Left ventricle myocardium superior (tissue), 1 donor: ENCODE results near the gene GAREM1. TPM values are rescaled to one million over a fixed set of nuclear protein-coding genes. Genes with fewer than 3 reads are reported as not detected.

Source experiments
- ATAC-seq: fragments of 200-7000 bp; cut with Tn5 transposase; one replicate; pipeline ENCODE4 v1.9.1; 2020; ENCODE audit warnings: mild to moderate bottlenecking, moderate library complexity
- DNase-seq: peaks from one replicate; pipeline ENCODE4 v3.0.0-alpha.2; 2020
- intact Hi-C: fragments of 100-400 bp; cut with micrococcal nuclease; formaldehyde crosslinking; loops from one replicate; pipeline ENCODE4 v1.11.0; 2022
- total RNA-seq: library from RNA; stranded (reverse); fragmentation: NEBNext Ultra II Directional; extraction: Animal tissue kit (Norgen Biotek cat#: 25700); gene quantifications from one replicate; pipeline ENCODE4 v1.2.1, GENCODE V29; 2021
- donor health status: DM: no; HTN: yes; CAD: no; lungs with severe emphysema.

The GAREM1 gene
- total RNA-seq, 1 donor from 2014 or later: 20.8 TPM

DNA sequence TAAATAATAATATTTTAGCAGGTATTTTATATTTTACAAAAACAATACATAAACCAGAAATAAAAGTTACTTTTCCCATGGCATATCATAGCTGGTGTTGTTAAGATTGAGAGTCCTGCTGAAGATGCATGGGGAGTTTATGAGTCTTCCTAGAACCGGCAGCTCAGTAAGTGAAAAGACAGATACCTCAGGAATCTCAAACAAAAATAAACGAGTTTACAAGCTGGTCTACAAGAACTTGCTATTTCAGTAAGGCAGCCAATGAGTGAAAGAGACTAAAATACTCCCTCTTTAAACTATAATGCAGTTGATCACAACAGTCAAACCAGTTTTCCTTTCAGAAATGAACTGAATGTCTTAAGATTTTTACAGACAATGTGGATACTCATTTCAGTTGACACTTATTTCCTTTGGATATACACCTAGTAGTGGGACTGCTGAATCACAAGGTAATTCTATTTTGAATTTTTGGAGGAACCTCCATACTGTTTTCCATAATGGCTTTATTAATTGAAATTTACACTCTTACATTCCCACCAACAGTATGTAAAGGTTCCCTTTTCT lies 8.9 kb downstream of the GAREM1 start:
- ATAC-seq (peak; percentile 31), DNase-seq (no peak)
- intact Hi-C loops: loop anchor here (10.0 kb wide), 1 partner anchor 107 kb away; no protein-coding TSS in a partner anchor

DNA sequence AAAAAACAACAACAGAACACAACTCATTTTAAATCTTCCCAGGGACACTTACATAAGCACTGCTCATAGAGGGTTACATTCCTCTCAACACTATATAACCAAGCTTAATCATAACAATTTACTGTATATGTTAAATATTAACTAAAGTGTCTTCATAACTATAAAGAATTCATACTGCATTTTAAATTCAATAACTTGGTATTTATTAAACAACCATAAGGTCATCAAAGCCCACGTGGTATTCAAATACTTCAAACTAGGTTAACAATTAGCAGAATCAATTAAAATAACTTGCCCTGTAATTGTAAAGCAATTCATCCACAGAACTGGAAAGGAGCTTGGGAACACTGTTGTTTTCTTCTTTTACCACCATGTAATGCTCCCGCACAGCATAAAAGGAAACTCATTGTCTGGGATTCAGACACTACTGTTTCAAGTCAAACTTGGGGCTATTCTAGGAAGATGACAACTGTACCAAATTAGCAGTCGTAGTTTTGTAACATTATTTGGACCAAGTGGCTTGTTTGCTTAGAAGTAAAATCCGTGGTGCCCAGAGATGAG lies 10.4 kb downstream of the GAREM1 start:
- ATAC-seq (peak; percentile 58), DNase-seq (no peak)
- intact Hi-C loops: loop anchor here (10.0 kb wide), 1 partner anchor 105 kb away; no protein-coding TSS in a partner anchor

DNA sequence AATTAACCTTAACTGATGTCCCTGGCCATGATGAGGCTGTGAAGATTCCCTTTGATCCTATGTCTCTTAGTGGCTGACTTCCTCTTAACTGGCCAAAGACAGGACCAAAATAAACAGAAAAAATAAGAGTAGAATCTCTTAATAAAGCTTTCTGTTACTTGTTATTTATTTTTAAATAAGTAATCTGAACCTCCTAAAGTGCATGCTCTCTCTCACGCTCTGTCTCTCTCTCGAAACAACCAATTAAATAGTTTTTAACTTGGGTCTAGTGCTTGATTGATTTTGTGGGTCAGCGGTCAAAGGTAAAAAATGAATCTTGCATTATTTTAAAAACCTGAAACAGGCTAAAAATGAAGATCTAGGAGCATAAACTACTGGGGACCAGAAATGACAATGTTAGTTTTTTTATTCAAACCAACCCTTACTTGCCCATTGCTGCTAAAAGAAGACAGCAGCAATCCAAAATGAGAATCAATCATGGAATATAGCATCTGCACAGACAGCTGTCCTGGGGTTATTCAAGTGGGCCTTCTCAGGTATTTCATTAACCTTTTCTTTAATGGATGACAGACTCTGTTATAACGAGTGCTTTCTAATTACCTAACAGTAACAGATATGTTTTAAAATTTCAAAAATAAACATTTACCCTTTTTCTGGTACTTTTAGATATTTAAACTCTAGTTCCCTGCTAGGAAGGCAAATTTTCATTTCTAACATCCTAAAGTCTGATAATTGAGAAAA lies 11.2 kb downstream of the GAREM1 start:
- intact Hi-C loops: loop anchor here (10.0 kb wide), 1 partner anchor 105 kb away; no protein-coding TSS in a partner anchor
- DNase-seq (no peak), ATAC-seq (no peak)

DNA sequence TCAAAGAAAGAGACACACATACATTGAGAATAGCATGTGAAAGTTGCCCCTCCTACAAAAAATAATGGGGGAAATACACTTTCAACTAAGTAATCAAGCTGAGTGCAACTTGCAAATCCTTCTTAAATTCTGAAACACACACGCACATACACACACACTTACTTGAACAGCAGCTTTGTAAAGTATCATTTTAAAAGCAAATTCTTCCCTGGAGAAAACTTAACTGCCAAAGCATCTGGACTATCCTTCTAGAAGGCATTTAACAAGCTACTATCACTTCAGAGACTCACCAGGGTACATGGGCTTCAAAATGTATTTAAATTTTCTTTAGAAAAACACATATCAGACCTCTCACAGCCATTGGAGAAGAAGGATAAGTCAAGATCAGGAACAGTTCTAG lies 15.3 kb downstream of the GAREM1 start:
- intact Hi-C loops: no loop called here
- ATAC-seq (peak; percentile 31), DNase-seq (no peak)

DNA sequence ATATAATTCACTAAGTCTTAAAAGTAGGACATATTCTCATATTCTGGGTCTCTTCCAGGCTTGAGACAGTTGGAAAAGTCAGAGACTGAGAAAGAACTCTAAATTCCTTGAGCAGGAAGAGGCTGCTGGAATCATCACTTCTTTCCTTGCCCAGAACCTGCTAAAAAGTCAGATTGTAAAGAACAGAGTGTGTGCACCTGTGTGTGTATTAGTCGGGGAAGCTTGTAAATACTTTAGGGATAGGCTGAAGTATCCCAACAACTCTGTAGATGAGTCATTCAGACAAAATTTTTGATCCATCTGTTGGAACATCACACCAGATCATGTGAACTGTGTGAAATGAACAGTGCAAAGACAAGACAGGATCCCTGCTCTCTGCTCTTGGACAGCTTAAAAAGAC lies 16.1 kb downstream of the GAREM1 start:
- DNase-seq (no peak), ATAC-seq (peak; percentile 44)
- intact Hi-C loops: no loop called here

DNA sequence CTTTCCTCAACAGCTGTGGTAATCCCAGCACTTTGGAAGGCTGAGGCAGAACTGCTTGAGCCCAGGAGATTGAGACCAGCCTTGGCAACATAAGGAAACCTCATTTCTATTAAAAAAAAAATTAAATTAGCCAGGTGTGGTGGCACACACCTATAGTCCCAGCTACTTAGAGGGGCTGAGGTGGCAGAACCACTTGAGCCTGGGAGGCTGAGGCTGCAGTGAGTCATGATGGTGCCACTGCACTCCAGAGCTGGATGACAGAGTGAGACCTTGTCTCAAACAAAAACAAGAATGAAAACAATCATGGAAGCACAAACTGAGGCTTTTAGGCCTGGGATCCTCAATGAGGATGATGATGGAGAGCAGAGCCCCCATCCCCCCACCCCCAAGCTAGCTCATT lies 19.8 kb downstream of the GAREM1 start:
- no peak for DNase-seq
- intact Hi-C loops: no loop called here

DNA sequence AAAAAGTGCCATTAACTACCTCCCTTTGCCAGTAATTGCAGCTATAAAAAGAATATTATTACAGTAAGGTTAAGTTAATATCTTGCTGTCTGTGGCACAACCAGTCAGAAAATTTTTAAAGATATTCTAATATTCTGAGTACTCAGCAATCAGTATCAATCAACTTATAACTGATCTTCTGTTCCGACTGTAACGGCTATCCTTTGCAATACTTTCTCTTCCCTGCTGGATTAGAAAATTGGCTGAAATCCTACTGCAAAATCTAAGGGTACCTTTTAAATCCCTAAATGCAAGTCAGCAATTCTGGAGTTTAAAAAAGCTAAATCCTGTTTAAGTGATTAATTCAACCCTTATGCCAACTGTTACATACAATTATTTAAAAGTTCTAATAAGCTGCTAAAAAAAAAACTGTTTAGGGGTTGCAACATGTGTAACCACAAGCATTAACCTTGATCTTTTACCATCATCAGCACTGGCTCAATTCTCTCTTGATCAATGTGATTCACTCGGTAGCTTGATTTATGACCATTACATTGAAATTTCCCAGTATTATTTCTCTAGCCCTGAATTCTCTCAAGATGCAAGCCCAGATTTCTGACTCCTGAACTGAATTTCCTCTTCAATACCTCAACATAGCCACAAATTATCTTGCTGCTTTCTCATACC lies 20.5 kb downstream of the GAREM1 start:
- intact Hi-C loops: no loop called here
- DNase-seq (no peak), ATAC-seq (no peak)

More for the DNA sequence above, 19.8 kb downstream of the GAREM1 start:
- ATAC-seq: no peak

DNA sequence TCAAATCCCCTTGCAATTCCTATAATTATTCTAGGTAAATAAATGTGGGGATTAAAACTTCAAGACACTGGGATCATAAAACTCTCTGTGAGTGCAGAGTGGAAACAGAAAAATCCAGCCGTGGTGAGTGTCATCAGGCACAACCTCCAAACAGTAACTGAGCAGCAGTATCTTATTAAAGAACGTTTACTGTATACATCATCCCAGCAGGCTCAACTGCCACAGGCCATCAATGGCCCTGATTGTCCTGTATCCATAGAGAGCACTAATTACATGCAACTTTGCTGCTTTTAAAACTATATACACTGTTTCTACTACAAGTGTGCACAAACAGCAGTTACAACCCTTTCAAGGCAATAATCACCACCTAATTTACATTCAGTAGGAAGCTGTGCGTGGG lies 23.9 kb downstream of the GAREM1 start:
- intact Hi-C loops: no loop called here
- DNase-seq (no peak), ATAC-seq (no peak)

DNA sequence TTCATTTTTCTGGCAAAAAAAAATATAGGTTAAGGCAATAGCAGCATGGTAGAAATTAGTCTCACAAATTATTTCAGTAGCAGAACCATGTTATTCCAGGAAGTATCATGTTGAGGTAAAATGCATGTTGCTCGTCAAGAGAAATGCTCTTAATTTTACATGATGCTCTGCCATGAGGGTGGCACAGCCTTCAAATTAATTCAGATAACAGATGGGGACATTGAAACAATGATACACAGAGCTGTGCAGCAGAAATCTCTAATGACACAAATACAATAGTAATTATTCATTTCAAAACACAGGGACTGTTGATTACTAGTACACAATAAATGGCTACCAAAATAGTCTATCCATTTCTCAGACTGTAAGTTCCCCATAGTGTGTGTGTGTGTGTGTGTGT lies 24.8 kb downstream of the GAREM1 start:
- intact Hi-C loops: no loop called here
- DNase-seq (no peak), ATAC-seq (no peak)

DNA sequence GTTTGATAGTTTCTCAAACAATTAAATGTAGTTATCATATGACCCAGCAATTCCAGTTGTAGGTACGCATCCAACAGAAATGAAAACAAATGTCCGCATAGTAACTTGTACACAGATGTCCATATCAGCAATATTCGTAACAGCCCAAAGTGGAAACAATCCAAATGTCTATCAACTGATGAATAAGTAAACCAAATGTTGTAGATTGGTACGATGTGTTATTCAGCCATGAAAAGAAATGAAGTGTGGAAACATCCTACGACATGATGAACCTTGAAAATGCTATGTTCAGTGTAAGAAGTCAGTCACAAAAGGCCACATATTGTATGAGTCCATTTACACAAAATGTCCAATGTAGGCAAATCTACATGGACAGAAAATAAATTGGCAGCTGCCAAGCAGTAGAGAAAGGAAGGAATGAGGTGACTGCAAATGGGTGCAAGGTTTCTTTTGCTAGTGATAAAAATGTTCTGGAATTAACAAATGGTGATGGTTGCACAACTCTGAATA lies 26.9 kb downstream of the GAREM1 start:
- intact Hi-C loops: no loop called here
- DNase-seq (no peak), ATAC-seq (no peak)

DNA sequence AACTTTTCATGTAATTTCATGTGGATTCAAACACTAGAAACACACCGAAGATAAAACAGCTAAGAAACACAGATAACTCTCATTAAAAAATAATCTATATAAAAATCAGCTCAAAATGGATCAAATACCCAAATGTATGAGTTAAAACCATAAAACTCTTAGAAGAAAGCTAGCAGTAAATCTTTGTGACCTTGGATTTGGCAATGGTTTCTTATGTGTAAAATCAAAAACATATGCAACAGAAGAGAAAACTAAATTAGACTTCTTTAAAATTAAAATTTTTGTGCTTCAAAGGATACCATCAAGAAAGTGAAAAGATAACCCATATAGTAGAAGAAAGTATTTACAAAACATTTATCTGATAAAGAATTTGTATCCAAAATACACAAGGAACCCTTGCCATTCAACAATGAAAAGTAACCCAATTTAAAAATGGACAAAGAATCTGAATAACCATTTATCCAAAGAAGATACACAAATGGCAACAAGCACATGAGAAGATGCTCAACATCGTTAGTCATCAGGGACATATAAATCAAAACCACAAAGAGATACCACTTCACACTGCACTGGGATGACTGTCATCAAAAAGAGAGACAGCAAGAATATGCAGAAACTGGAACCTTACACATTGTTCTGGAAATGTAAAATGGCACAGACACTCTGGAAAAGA lies 27.5 kb downstream of the GAREM1 start:
- ATAC-seq: no peak
- intact Hi-C loops: no loop called here
- no peak for DNase-seq

DNA sequence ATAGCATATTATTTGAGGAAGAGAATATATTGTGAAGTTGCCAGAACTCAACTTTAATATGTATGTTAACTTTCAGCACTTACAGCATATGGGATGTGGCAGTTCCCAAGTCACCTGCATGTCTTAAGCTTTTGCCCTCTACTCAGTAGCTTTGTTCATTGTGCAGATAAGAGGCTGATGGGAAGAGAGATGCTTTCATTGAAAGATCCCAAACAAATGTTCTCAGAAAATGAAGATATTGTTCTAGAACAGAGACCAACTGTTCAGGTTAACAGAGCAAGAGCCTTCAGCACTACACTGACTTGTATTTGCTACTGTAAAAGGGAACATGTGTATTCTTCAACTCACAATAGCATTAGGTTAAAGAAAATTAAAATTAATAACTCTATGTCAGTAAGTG lies 28.1 kb downstream of the GAREM1 start:
- no peak for ATAC-seq
- intact Hi-C loops: no loop called here

DNA sequence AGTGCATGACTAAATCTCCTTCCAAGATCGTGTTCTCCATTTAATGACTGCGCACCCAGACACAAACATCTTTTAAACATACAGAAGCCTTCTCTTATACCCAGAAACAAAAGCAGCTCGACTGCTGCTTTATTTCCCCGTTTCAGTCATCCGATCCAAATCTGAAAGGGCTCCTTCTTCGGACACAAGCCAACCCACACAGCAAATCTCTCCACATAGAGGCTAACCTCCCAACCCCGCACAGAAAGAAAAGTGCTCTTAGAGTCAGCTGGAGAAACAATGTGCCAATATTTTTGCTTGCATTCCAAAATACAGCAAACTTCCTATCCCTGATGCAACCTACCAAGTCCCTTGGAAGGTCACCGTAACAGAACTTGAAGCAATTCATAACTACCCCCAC lies 29.1 kb downstream of the GAREM1 start:
- intact Hi-C loops: no loop called here
- ATAC-seq: peak; percentile 10
- DNase-seq: no peak

More for the DNA sequence above, 28.1 kb downstream of the GAREM1 start:
- no peak for DNase-seq

DNA sequence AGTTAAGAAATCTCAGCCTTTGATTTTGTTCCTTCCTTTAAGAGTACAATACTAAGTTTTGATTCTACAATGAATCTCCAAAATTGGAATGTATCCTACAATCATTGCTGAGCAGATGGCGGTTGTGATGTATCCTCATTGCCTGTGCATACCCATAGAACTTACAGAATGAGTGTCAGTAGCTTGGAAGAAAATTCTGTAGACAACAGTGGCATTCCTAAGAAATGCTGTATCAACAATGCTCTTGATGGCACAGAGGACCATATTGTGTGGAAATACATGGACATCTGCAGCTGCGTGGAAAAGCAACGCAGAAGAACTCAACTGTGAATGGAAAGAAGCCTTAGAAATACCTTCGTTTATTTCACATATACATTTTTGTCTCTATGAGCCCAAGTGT lies 30.2 kb downstream of the GAREM1 start:
- intact Hi-C loops: no loop called here
- ATAC-seq (no peak), DNase-seq (no peak)

DNA sequence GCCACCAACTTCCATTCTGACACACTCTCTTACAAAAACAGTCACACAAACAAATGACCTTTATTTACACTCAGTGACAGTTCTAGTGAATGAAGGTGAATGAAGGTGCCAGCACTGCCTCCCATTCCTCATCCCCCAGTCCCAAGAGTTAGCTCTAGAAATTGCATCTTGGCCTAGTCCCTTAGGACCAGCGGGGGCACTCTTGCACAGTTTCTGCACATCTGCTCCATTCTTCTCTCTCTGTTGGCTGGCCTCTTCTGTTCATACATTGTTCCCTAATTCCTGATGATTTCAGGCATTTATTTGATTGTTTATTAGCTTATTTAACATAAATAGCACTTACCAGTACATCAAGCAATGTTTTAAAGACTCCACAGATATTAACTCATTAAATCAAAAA lies 30.9 kb downstream of the GAREM1 start:
- intact Hi-C loops: no loop called here

DNA sequence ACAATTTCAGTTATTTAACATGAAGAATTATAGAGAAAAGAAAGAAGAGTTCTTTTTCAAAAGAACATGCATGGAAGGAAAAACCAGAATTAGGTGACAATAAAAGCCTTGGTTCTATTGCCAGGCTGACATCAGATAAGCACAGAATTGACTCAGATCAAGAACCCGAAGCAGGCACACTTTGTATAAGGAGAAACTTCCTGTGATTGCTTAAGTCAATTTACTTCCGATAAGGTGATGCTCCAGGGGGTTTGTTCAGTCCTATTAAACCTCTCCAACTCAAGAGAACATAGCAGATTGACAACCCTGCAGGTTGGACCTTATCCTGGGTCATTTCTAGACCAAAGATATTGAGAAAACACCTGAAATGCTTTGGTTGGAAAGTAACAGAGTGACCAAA lies 31.4 kb downstream of the GAREM1 start:
- intact Hi-C loops: no loop called here
- ATAC-seq (no peak), DNase-seq (no peak)

More for the DNA sequence above, 30.9 kb downstream of the GAREM1 start:
- ATAC-seq: no peak
- no peak for DNase-seq

DNA sequence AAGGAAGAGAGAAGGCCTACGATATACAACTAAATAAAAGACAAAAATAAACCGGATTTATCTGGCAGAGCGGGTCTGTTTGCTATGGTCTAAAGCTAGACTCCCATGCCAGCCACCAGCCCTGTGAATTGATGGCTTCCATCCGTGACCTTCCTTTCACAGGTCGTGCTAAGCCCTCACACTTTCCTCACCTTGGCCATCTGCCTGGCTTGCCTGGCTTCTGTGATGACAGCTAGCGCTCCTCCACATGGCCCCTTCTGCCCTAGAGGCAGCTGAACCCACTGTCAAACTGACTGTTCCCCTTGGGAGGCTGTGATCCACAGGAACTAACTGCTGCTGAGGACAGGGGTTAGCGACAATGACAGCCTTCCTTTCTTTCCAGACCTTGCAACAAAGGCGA lies 32.5 kb downstream of the GAREM1 start:
- intact Hi-C loops: no loop called here
- ATAC-seq: peak; percentile 94
- DNase-seq: peak; percentile 80

DNA sequence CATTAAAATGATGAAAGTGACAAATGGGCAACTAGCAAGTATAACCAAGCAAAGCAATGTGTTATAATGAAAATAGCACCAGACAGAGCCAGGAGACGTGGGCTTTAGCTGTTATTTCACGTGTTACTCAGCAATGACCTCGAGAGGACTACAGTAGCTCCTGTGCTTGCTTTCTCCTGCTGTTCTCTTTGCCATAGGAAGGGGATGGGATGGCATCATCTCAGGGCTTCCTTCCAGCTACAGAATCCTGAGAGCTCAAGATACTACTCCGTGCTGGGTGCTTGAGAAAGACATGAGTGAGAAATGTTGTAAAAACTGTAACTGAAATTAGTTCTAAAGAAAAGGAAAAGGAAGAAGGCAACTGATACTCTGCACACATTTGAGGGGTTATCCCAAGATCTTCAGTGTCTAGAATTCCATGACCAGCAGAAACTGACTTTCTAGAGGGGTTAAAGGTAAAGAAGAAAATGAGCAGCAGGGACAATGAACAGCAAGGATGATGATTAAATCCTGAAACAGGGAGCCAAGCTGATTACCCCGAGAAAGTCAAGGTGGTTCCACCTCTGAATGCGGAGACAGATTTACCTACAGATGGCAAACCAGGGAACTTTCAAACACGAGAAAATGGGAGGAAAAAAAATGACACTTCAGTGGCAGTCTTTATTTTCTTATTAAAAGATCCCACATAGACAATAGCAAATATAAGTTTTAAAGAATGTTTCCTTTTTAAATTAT lies 33.4 kb downstream of the GAREM1 start:
- DNase-seq (no peak), ATAC-seq (peak; percentile 26)
- intact Hi-C loops: no loop called here
